GM18909 (cell line): ENCODE data around the gene DCTN2.

Experiments used
- ATAC-seq: cut with Tn5 transposase; IDR thresholded peaks from one replicate; pipeline ENCODE4 v1.9.1; 2021; ENCODE audit warnings: mild to moderate bottlenecking; ENCODE audit not compliant: unreplicated experiment, poor library complexity

DCTN2 gene

DNA sequence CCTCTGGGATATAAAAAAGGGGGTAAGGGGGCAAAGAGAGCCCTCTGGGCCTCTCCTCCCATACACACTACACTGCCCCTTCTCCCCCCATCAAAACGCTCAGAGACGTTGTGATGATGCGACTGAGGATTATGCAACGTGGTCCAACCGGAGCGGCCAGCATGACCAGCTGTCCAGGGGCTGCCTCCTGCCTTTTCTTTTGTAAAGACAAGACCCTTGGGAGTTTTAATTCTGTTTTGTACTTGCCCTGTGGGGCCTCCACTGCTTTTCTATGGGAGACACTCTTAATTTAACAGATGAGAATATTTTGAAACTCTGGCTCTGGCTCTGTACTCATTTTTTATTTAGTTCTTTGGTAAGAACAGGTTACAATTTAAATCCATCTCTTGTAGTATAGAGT lies 17.2 kb downstream of the DCTN2 start:
- no peak for ATAC-seq

DNA sequence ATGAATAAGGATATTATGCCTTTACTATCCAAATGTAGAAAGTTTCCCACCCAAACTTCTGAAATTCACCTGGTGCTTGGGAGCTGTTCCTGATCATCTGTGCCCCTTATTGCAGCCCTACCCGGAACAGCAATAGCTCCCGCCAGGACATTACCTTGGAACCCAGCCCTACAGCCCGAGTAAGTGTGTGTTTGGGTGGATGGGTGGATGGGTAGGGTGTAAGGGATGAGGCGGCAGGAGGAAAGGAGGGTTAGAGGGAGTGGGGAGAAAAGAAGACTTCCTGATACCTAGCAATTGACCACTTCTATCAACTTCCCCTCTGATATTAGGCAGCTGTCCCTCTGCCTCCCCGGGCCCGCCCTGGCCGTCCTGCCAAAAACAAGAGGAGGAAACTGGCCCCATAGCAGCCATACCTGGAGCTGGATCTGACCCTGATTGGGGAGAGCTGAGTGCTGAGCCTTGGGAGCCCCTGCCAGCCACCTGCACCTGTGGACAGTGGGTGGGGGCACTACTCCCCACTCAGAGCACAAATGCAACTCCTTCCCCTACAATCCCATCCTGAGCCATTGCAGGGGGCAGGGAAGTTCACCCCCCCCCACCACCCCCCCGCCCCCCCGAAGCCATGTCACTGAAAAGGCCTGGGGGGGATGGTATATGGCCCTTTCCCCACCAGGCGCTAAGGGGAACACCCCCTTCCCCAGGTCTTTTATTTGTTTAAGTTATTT lies 18.0 kb downstream of the DCTN2 start:
- no peak for ATAC-seq

DNA sequence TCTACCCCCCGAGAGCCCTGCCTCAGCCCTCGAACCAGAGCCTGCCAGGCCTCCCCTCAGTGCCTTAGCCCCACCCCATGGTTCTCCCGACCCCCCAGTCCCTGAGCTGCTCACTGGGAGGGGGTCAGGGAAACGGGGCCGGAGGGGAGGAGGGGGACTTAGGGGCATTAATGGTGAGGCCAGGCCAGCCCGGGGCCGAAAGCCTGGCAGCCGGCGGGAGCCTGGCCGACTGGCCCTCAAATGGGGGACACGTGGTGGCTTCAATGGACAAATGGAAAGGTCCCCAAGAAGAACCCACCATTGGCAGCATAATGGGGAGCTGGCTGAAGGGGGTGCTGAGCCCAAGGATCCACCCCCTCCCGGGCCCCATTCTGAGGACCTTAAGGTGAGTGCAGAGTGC lies 18.8 kb downstream of the DCTN2 start:
- no peak for ATAC-seq

DNA sequence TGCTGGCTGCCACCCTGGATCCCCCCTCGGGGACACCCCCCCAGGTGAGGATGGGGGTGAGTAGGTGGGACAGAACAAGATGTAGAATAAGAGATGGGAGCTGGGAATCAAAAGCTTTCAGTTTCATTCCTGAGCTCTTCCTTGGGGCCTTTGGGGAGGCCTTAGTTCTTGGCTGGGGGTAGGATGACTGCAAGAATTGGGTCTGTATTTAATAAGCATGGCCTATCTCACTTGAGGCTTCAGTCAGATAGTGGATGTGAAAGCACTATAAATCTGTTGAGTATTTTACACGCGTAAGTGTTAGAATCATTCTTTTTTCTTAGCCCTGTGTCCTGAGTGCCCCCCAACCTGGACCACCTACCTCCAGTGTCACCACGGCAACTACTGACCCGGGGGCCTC lies 19.8 kb downstream of the DCTN2 start:
- ATAC-seq: no peak

DNA sequence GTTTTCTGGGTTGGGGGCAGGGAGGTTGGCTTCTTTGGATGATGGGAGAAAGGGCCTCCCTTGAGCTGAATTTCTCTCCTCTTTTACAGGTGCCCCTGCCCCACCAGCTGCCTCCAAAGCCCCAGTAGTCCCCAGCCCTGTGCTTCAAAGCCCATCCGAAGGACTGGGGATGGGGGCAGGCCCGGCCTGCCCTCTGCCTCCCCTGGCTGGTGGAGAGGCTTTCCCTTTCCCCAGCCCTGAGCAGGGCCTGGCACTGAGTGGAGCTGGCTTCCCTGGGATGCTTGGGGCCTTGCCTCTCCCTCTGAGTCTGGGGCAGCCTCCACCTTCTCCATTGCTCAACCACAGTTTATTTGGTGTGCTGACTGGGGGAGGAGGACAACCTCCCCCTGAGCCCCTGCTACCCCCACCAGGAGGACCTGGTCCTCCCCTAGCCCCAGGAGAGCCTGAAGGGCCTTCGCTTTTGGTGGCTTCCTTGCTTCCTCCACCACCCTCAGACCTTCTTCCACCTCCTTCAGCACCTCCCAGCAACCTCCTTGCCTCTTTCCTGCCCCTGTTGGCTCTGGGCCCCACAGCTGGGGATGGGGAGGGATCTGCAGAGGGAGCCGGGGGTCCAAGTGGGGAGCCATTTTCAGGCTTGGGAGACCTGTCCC lies 20.4 kb downstream of the DCTN2 start:
- no peak for ATAC-seq

DNA sequence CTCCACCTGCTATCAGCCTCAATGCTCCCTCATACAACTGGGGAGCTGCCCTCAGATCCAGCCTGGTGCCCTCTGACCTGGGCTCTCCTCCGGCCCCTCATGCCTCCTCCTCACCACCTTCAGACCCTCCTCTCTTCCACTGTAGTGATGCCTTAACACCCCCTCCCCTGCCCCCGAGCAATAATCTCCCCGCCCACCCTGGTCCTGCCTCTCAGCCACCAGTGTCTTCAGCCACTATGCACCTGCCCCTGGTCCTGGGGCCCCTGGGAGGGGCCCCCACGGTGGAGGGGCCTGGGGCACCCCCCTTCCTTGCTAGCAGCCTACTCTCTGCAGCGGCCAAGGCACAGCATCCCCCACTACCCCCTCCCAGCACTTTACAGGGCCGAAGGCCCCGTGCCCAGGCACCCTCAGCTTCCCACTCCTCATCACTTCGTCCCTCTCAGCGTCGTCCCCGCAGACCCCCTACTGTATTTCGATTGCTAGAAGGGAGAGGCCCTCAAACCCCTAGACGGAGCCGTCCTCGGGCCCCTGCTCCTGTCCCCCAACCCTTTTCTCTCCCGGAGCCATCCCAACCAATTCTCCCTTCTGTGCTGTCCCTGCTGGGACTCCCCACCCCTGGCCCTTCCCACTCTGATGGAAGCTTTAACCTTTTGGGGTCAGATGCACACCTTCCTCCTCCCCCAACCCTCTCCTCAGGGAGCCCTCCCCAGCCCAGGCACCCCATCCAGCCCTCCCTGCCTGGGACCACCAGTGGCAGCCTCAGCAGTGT lies 21.2 kb downstream of the DCTN2 start:
- ATAC-seq: no peak

DNA sequence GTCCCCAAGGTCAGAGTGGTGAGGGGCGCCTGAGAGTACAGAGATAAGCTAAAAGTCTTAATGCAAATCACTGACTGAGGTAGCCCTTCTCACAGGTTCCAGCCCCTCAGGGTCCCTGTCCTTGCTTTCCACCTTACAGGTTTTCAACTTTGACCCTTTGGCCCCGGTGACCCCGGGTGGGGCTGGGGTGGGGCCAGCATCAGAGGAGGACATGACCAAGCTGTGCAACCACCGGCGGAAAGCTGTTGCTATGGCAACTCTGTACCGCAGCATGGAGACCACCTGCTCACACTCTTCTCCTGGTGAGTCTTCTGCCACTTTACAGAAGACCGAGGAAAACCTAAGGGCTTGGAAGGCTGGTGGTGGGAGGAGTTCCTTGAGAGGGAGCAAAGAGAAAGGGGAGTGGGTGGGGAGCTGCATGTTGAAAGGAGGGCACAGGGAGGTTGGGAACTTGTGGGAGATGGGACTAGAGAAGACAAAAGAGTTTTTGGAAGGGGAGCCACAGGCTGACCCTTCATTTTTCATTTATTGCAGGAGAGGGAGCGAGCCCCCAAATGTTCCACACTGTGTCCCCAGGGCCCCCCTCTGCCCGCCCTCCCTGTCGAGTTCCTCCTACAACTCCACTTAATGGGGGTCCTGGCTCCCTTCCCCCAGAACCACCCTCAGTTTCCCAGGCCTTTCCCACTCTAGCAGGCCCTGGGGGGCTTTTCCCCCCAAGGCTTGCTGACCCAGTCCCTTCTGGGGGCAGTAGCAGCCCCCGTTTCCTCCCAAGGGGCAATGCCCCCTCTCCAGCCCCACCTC lies 22.0 kb downstream of the DCTN2 start:
- ATAC-seq: no peak

DNA sequence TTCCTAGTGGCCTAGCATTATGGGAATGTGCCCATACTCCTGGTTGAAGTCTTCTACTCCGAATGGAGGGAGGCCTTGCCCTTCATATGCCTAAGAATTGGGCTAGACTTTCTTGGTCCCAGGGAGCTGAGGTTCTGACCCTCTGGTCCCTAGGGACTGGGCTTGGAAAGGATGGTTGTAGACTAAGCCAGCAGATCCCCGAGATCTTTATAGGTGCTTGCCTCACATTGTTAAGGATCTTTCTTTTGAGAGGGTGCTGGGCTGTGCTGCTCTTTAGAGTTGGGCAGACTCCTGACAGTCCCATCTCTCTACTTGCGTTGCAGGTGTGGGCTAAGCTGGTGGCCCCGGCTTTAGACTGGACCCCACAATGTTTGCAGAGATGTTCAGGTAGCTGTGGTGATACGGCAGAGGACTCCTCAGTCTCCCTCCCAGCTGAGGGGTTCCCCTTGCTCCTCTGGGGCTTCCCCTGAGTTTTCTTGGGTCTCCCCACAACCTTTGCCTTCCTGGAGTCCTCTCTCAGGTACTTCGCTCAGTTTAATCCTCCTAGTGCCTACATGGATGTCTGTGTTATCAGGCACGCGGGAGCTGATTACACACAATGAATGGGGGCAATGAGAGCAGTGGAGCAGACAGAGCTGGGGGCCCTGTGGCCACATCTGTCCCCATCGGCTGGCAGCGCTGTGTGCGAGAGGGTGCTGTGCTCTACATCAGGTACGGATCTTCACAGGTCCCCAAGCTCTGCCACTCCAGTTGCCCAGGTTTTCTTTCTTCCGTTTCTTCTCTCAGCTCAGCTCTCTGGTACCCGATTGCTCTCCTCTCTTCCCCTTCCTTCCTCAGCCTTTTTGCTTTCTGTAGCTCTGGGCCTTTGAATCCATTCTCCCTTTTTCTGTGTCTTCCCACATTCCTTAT lies 23.0 kb downstream of the DCTN2 start:
- ATAC-seq: no peak

DNA sequence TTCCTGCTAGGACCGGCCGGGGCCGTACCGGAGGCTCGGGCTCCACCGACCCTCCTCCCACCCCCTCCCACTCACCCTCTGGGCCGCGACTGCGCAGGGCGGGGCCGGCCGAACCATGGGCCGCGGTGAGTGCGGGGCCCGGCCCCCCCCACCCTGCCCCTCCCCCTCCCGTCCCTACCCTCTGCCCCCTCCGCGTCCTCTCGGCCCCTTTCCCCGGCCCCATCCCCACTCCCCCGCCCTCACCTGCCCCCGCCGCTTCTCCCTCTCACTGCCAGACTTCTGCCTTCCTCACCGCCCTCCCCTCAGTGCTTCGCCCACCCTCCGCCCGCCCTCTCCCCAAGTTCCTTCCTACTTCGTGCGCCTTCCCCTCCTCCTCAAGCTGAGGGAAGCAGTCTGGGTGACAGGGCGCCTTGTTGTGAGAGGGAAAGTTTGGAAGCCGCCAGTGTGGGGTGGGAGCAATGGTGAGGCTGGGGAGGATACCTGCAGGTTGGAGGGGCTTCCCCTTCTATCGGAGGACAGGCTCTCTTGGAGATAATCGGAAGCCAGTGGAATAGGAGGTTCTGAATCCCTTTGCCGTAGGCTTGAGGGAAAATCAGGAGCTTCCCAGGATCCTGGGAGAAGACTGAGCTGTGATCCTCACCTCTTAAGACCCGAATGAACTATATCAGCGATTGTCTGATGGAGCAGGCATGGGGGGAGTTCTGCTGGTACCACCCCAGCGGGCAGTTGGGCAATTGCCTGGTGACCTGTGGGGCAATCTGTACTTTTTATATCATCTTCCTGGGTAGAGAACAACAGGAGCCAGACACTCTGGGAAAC lies 23.9 kb downstream of the DCTN2 start:
- no peak for ATAC-seq

DNA sequence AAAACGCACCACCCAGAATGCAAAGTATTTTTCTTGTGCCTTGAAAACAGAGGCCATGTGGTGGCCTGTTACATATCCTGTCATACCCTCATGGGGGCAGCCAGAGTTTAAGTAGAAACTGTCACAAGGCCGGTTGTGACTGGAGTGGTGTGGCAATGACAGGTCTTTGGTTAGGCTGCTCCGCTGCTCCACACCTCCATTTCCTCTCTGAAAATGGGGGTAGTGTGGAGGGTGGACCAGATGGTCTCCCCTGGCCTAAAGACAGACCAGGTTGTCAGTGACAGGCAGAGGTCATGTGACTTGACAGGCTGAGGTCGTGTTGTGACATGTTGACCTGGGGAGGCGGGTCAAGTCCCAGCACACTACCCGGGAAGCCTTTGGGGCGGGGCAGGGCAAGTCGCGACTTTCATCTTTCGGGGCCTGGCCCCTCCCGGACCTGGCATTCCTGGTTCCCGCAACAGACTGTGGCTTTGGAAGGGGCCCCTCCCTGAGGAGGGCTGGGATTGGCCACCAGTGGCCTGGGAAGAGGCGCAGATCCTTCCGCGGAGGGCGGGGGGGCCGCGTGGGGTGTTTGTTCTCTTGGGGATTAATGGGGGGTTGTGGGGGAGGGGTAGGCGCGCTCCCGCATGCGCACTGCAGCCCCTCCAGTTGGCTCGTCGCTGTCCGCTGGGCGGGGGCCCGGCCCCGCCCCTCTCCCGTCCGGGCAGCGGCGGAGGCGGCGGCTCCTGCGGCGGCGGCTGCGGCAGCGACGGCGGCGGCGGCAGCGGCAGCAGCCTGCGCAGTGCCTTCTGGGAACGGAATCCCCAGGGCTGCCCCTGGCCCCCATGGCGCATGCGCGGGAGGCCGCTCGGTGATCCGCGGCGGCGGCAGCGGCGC lies 24.7 kb downstream of the DCTN2 start, which contains the start of gene MBD6:
MBD6 (plus strand) TSS at position 814 of the 876 bp plus-strand sequence. CDS start 1,480 bp downstream, outside the sequence.
- peak; percentile 47 for ATAC-seq

DNA sequence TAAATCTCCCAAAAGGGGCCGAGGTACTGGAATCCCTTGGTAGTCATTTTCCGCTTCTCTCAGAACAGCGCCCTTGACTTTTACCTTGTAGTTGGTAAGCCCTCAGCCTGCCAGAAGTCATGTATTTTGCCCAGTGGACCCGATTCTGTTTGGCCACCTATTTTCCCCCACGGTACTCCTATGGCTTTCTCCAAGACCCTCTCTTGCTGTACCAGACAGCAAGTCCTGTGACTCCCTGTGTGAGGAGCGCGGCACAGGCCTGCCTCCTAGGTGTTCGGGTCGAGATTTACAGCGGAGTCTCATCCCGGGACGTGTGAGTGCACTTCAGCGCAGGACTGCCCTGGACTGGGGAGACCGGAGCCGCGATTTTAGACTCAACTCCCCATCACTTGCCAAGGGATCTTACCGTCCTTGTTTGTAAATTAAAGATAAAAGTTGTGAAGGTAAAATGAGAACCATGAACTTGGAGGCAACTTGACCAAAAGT lies 25.4 kb downstream of the DCTN2 start:
- no peak for ATAC-seq

DNA sequence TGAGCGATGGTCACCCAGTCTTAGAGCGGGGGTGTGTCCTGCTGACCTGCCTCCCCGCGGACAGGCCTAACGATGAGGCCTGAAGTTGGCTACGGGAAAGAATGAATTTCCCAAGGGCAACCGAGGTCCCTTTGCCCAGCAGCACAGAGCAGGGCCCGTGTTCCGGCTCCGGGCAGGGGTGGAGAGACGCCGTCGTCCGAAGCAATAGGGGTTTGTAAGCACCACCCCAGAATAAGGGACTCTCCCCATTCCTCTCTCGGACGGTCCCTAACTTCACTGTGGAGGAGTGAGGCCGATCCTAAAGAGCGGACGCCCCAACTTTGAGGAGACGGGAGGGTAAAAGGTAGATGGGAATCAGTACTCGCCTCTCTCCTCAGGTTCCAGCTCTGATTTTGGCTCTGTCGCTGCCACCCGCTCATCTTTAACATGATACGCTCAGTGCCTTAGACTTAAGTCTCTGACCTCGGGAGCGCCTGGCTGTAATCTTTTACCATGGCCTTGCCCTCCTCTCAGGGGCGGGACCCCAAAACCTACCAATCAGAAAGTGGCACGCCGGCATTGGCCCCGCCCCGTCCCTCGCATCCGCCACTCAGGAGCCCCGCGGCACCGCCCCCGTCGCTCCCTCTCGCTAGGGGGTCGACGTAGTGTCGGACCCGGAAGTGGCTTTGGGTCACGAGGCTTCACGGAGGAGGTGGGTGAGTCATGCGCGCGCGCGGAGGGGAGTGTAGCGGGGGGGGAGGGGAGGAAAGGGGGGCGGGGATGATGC lies 26.8 kb downstream of the DCTN2 start, which contains the start of gene DDIT3:
DDIT3 (minus strand) TSS at position 462 of the 766 bp plus-strand sequence. CDS start 3,108 bp downstream, outside the sequence.
- peak; percentile 75 for ATAC-seq

DNA sequence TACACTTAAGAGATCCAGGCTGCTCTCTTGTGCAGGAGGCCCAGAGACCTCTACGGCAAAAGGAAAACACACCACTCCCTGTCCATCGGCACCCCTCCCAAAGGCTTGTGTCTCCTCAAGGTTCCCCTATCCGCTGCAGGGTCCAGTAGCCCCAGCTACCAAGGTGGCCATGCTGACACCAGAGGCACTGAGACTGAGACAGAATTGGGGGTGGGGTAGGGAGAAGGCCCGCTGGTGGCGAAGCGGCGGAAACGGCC lies 27.3 kb downstream of the DCTN2 start:
- peak; percentile 6 for ATAC-seq

DNA sequence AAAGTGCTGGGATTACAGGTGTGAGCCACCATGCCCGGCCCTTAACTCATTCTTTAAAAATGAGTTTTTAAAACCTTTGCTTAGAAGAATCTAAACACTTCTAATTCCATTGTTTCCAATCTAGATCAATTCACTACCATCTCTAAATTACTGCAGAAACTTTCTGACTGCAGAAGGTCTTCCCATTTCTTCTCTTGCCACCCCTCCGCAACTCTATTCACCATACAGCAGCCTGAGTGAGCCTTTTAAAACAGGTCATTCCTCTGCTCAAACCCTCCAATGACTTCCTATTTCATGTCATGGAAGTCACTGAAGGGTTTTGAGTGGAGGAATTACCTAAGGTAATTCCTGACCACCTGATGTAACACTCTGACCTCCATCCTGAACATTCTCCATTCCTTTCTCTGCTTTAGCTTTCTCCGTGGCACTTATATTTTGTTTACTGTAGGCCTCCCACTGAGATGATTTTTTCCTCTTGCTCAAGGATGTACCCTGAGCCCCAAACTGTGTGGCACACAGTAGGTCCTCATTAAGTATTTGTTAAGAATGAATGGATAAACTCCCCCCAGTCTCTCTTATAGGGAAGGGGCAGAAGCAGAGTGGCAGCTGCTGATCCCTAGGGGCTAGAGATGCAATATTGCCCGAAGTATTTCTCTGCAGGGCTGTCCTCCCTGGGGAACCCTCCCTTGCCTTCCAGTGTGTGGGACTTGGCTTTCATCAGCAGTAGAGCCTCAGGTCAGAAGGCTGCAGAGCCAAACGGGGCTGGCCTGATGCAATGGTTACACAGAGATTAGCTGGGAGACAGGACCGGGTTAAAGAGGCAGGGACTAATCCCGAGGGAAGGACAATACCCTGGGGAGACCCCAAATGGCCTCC lies 27.8 kb downstream of the DCTN2 start:
- no peak for ATAC-seq

DNA sequence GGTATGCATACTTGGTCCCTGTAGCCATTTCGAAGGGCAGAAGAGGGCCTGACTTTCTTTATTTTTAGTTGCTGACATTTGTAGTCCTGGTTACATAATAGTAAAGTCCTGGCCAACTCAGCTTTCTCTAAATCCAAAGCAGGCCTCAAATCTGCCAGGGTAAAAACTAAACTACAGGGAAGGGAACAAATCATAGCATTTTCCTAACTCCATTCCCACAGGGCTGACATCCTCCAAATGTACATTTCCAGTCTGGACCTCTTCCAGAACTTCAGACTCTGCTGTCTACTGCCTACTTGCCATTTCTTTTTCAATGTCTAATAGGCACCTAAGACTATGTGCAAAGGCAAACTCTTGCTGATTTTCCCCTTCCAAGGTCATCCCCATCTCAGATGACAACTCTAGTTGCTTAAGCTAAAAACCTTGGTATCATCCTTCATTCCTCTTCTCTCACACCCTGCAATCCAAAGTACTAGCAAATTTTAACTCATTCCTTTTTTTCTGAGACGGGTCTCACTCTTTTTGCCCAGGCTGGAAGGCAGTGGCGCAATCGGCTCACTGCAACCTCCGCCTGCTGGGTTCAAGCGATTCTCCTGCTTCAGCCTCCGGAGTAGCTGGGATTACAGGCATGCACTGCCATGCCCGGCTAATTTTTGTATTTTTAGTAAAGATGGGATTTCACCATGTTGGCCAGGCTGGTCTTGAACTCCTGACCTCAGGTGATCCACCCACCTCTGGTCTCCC lies 28.6 kb downstream of the DCTN2 start:
- no peak for ATAC-seq
